Activated CD8-positive, alpha-beta memory T cell treated with anti-CD3 and anti-CD28 coated beads for 1 hour (primary cell): ENCODE results near the gene PRKG1.

Source experiments
- DNase-seq, 2 donors: peaks; one replicate each; pipeline ENCODE4 v3.0.0-alpha.2; 2020; ENCODE audit warnings: low read depth in 1 of 2; ENCODE audit errors: extremely low read depth in 1 of 2

PRKG1 gene

DNA sequence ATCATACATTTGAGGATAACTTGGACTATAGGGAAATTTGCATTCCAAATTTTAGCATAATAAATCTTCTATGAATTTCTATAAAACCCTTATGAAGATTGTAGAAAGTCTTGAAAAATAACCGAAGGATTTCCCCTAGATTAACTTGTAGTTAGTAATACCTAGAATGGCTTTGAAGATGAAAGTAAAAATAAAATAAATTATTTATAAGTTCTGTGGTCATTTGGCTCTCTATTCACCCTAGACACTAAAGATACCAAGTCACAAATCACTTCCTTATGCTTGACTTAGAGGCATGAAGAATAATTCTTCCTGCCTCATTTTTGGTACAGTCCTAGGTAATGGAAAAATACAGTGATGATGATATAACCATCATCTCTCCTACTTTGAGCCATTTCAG is 545.8 kb downstream of the PRKG1 start:
- no peak for DNase-seq

DNA sequence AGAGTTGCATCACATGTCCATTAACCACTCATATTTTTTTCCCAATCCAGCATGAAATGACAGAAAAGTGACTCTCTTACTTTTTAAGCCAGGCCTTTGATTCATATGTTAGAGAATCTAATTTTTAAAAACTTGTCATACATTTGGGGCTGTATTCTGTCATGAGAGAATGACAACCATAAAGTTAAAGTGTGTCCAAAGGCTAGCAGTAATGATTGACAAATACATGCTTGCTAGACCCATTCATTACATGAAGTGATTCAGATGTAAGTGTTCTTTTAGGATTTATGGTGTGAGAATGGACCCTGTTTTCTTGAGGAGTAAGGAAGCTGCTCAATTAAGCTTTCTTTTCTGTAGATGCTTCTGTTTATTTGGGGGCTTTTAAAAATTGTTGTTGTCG is 549.7 kb downstream of the PRKG1 start:
- no peak for DNase-seq

GRCh38 chr10:51629934-51630639 is 555.8 kb downstream of the PRKG1 start:
- DNase-seq: no peak

DNA sequence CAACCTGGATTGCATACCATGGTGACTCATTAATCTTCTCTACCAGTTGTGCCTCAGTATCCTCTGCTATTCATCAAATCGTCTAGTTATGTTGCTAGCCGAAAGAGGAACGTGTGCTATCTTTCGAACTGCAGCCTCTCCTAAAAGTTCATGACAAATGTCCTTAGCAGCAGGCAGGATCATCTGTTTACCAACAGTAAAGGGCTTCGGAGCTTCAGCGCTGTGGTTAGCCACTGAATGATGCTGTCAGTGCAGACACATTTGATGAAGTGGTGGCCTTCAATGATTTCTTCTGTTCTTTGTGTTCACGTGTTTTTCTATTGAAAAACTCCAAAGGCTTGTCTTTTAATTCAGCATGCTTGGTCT is 556.3 kb downstream of the PRKG1 start:
- DNase-seq: no peak

GRCh38 chr10:51635436-51635835 is 561.1 kb downstream of the PRKG1 start:
- no peak for DNase-seq

DNA sequence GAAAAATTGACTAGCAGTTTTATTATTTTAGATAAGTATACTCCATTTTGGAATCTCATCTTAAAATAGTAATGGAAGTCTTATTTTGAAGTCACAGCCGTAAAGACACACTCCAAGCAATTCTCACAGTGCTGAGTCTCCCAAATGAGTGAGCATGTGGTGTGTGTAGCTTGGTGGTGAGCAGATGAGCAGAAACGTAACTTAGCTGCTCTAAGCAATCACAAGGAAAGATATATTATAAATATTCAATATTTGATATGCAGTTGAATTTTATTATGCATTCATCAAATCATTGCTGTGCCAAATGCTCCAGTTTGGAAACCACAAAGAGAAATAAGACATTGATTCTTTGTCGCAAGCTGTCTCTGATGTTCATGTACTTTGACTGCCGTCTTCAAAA is 563.9 kb downstream of the PRKG1 start:
- DNase-seq: no peak

DNA sequence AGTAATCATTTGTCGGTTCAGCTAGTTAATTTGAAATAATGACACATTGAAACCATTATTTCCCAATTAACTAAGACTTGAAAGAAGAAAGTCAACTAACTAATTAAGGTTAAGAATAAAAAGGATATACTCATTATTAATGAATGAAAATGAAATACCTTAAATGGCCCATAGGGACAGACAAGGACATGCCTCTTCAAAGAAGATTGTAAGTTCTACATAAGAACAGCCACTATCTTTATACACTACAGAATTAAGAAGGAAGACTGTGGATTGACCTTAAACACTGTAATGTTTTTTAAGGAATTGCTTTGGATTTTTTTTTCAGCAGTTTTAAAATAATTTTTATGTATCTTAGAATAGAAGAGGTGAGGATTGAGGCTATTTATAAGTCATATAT is 564.5 kb downstream of the PRKG1 start:
- DNase-seq: no peak

DNA sequence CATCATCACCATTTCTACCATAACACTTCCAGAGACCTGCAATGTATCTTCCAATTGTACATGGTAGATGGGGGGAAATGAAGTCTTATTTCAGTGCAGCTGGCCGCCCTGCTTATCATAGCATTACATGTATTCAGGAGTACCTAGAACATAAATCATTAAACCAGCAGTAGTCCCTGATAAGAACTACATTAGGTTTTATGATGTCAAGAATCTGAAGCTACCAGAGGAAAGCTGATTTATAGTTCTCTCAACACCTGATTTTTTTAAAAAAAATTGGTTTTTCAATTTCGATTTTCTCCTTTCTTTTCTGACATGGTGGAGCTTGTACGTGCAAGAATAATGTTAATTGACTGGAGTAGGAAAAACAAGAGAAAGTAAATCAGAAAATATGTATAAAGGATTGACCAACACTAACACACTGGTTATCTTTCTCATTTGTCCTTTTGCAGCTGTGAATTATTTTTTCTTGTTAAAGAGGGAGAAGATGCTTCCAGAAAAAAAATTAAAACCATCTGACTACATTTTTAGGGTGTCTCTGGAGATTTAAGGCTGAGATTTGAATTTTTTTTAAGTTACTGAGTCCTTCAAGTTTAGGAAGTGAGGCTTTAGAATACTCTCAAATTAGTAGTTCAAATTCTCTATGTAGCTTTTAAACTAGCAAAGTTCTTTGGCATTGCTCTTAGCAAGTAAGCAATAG is 566.0 kb downstream of the PRKG1 start:
- no peak for DNase-seq

GRCh38 chr10:51642581-51642980 is 568.3 kb downstream of the PRKG1 start:
- no peak for DNase-seq

DNA sequence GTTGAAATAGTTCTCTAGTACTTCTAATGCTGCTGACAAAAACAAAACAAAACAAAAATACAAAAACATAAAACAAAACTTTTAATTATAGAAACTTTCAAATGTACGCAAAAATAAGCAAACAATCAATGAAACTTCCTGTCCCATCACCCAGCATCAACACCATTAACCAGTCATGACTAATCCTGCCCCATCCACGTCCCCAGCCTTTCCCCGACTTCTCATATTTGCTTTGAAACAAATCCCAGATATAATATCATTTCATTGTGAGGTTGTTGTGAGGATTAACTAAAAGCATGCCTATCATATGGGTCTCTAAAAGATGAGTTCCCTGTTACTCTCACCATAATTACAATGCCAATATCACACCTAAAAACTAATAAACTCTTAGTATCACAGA is 569.4 kb downstream of the PRKG1 start:
- DNase-seq: no peak

DNA sequence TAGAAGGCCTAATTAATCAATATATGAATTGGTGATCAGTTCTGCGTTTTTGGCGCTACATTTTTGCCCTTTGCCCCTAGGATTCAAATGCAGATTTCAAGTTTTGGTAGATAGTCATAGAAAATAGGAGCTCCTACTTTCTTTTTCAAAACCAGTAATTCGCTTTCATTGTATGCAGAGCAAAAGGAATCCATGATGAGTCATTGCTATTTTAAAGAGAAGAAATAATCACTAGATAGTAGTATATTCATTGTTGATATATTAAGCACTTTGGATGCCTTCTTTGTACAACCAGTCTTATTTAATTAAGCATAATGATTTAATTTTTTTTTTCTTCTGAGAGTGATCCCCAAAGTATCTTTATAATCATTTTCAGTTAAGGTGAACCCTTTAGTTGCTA is 574.8 kb downstream of the PRKG1 start:
- DNase-seq: no peak

DNA sequence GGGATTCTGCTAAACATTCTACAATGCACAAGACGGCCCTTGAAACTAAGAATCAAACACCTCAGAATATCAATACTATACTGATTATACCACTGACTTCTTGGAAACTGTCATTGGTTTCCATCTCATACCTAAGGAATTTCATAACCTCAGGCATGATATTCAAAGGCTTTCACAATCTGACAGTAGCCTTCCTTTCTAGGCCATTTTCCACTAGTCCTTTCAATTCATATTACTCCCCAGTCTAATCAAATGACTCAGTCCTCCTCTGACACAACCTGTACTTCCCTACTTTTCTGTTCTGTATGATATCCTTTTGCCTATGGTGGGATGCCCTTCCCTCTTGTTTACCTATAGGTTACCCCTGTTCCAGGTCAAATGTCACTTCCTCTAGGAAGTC is 576.8 kb downstream of the PRKG1 start:
- DNase-seq: no peak

DNA sequence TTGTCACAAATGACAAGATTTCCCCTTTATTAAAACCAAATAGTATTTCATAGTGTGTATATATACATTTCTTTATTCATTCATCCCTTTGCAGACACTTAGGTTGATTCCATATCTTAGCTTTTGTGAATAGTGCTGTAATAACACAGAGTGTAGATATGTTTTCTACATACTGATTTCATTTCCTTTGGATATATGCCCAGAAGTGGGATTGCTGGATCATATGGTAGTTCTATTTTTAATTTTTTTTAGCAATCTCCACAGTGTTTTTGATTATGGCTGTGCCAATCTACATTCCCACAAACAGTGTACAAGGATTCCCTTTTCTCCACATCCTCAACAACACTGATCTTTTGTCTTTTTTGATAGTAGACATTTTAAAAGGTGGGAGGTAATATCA is 578.7 kb downstream of the PRKG1 start:
- no peak for DNase-seq

GRCh38 chr10:51654918-51655317 is 580.6 kb downstream of the PRKG1 start:
- no peak for DNase-seq

DNA sequence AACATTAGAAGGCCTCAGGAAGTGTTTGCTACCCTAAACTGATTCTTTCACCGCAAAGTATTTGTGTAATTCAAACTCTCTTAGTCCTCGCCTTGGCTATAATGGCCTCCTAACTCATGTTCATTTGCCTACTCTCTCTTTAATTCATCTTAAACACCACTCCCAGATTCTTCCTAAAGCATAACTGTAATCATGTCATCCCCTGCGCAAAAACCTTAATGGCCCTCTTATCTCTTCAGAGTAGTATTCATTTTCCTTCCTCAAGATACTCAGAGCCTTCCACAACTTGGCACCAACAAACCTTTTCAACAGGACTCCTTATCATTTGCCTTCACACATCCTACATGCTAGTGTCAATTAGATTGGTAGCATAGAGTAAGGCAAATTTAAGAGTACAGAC is 582.2 kb downstream of the PRKG1 start:
- no peak for DNase-seq

DNA sequence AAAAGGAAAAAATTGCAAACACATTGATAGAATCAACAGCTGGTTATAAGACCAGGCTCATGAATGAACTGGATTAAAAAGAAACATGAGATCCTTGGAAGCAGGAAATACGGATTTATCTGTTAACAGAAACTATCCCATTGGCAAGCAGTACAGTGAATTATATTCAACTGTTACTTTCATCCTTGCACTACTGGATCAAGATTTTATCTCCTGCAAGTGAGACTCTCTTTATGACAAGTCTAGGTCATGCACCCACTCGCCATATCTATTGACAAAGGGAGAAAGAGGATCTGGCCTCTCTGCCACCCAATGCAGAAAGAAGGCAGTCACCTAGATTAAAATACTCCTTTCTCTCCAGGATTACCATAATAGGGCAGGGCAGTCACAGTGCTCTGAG is 583.7 kb downstream of the PRKG1 start:
- DNase-seq: no peak

GRCh38 chr10:51659344-51659743 is 585.1 kb downstream of the PRKG1 start:
- DNase-seq: no peak

DNA sequence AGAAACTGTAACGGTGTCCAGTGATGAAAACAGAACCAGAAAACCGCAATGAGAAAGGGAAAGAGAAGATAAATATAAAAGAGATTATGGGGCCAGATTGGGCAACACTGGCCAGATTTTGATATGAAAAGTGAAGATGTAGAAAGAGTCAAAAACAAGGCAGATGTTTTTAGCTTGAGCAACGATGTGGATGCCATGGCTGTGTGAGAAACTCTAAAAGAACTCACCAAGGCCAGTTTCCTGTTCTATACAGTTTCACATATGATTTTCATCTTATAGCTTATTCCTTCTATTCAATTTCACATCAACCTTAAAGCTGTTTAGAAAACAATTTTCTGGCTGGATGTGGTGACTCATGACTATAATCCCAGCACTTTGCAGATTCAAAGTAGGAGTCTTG is 588.8 kb downstream of the PRKG1 start:
- no peak for DNase-seq

GRCh38 chr10:51666456-51666855 is 592.2 kb downstream of the PRKG1 start:
- DNase-seq: no peak

DNA sequence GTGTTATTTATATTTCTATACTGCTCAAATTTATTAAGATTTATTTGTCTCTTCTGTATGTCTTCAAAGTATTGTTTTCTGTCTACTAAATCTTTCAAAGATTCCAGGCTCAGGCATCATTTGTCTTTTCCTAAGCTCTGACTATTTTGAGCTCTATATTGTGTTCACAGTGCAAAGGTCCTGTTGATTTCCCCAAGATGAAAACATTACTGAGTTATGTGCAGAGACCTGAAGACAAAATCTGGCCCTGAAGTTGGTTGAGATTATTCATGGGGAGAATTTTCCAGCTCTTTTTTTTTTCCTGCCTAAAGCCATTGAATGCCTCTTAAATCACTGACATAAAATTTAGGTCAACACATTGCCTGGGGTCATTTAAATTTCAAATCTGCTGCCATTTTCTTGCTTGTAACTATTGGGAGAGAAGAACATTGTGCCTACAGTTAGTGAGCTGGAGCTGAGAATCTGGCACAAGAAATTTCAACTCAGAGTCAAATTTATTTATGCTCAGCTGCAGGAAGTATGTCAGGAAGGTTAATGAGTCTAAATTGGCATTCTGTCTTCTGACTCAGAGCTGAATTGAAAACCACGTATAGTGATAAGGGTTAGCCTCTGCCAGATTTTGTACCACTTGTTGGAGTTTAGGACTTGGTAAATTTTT is 593.5 kb downstream of the PRKG1 start:
- no peak for DNase-seq

- no peak for DNase-seq
Observed at GRCh38 chr10:51668336-51668689, 594.0 kb downstream of the PRKG1 start.

GRCh38 chr10:51669041-51669440 is 594.8 kb downstream of the PRKG1 start:
- DNase-seq: no peak
